ENCODE results near the gene ADPRH.
"Not testable (repeated sequence)": the region's sequence is repeated elsewhere in the genome, so short reads cannot be mapped to it uniquely, and the experiment has no call there.

The ADPRH gene

DNA sequence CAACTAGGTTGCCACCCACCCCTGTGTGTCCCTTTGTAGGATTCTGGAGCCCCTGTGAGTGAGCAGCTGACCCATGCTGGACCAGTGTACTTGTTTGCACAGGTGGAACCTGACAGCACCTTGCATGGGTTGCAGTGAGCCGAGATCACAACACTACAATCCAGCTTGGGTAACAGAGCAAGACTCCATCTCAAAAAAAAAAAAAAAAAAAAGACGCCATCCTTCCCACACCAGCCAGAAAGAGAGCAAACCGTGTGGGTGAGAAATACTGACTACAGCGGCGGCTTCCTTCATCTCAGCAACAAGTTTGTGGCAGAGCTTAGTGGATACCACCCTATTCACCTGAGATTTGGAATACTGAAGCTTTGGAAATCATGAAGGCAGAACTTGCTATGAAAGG, 19.1 kb upstream of the ADPRH start:
- DNase-seq: no peak

DNA sequence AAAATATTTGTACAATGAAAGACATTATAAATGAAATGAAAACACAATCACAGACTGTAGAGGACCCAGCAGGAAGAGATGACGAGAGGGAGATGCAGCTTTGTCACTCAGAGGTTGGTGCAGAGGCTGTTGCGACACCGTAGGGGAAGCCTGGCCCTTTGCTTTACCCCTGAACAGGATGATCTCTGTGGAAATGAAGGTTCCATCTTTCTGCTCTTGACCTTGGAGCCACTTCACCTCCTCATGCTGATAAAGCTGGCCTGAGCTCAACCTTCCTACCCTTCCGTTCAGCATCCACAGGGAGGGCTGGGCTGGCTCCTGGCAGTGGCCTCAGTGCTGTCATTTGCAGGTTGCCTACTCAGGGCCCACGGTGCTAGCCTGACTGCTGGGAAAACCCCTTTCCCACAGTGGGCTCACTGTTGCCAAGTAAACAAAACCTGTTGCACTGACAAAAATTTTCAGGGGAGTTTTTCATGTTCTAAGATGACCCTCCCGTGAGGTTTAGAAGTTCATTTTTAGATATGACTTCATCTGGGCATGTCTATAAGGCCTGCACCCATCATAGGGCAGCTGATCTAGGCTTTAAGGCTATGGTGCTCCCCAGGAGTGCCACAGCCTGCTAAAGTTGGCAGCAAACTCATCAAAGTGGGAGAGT, 16.9 kb upstream of the ADPRH start:
- no peak for DNase-seq

DNA sequence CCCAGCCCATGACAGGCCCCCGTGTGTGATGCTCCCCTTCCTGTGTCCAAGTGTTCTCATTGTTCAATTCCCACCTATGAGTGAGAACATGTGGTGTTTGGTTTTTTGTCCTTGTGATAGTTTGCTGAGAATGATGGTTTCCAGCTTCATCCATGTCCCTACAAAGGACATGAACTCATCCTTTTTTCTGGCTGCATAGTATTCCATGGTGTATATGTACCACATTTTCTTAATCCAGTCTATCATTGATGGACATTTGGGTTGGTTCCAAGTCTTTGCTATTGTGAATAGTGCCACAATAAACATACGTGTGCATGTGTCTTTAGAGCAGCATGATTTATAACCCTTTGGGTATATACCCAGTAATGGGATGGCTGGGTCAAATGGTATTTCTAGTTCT, 16.0 kb upstream of the ADPRH start:
- DNase-seq: not testable (repeated sequence)

DNA sequence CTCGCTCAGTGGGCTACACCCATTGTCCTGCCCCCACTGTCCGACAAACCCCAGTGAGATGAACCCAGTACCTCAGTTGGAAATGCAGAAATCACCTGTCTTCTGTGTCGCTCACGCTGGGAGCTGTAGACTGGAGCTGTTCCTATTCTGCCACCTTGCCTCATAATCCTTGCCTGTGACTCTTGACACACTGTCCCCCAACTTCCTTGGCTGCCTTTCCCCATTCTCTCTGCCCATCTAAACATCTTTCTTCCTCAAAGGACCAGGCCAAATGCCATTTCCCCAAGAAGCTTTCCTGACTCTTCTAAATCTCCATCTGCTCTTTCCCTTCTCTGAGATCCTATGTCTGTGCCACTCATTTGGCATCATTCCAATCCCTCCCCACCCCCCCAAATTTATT, 10.1 kb upstream of the ADPRH start:
- no peak for DNase-seq

DNA sequence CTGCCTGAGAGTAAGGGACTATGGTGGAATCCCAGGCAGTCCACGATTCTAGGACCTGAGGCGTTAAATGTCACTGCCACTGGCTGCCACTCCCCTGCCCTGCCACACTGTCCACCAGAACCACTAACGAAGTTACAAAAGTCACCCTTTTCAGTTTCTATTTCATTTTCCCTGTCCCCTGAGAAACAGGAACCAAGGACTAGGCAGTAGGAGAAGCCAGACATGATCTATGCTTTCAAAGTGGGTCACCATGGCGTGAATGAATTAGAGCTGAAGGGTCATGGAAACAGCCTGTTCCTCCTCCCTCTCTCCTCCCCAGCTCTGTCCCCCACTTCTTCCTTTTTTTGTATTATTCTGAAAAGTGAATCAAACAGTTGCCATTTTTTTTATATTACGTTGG, 9.1 kb upstream of the ADPRH start:
- no peak for DNase-seq

DNA sequence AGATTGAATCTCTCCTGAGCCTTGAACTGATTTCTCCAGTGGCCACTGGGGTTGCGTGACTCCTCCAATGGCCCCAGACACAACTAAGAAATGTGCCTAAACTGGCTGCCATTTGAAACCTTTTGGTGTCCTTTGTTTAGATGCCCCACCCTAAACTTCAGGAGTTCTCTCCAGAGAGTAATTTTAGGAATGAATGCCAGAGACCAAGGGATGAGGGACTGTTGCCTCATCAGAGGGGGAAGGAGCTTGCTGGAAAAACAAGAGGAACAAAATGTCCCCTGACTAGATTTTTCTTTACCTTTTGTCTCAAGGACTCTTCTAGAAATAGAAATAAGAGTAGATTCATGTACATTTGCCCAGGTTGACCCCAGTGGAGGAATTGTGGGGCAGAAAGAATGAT, 8.1 kb upstream of the ADPRH start:
- DNase-seq: no peak

DNA sequence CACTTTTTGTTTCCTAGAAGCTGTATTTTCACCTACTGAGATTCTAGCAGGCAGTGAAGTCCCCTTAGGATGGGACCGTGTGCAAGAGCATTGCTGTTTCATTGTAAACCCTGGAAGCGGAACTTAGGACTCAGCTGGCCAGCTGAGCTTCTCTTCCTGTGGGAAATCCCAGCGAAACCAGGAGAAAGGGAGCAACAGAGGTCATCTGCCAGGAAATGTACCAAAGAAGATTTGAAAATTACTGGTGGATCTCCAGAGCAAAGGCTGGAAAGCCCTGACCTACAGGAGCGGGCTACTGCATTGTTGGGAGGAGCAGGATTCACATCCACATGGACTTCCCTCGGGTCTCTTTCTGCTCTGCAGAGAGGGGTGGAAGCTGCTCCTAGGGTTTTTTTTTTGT, 7.6 kb upstream of the ADPRH start:
- no peak for DNase-seq

DNA sequence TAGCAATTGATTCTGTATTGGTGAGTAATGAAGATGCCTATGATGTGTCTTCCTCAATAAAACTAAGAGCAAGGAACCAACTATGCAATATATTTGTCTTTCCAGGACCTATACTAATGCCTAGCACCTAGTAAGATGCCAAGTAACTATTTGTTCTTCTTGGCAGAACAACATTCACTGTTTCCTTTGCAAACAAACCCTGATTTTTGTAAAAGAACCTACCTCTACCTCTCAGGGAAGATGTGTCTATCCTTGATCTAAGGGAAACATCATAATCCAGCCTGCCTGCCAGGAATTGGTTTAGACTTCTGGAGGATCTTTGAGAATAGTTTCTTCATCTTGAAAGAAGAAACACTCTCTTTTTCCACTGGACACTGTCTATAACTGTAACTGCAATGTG, 3.8 kb upstream of the ADPRH start:
- DNase-seq: no peak

DNA sequence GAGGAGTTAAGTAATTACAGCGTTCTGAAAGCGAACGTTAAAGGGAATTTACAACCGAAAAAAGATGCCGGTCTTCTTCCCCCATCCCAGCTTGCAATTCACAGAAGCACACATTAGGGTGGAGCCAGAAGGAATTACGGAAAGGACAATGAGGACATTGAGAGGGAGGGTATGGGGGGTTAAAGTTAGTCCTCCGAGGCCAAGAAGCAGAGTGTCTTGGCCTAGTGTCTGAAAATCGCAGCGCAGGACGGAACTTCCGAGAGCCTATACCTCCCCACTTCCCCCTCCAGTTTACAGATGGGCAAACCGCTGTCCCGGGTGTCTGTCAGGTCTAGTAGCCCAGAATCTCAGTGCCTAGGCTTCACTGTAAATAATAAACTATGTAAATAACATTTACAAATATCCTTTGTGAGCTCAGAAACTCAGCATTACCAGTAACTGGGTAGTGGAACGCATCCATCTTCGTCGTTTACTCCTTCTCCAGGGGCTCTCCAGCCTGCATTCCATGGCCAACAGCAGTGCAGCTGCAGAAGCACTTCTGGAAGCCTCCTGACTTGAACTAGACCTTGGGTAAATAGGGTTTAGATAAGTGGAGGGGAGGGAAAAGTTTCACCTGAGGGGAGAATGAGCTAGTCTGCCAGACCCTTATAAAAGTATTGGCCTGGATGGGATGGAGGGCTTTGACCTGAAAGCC, 922 bp downstream of the ADPRH start:
- no peak for DNase-seq

DNA sequence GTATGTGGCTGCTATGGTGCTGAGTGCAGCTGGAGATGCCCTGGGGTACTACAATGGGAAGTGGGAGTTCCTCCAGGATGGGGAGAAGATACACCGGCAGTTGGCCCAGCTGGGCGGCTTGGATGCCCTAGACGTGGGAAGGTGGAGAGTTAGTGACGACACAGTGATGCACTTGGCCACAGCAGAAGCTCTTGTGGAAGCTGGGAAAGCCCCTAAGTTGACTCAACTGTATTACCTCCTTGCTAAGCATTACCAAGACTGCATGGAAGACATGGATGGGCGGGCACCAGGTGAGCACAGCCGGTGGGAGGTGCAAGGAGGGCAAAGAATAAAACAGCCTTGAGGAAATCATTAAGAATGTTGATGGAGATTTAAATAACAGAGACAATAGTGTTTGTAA, 2.9 kb downstream of the ADPRH start:
- no peak for DNase-seq

DNA sequence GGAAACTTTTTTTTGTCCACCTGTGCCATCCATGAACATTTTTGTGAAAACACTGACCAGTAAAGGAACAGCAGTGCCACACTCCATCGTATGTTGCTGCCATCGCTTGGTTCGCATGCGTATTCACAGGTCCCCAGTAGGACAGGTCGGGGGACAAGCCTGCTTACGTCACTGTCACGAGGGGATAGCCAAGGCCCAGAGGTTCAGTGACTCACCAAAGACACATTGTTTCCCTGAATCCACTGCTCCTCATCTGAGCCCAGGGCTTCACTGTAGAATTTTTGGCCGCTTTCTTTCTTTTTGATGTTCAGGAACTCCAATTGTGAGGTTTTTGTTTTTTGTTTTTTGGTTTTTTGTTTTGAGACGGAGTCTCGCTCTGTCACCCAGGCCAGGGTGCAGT, 5.9 kb downstream of the ADPRH start:
- DNase-seq: no peak

DNA sequence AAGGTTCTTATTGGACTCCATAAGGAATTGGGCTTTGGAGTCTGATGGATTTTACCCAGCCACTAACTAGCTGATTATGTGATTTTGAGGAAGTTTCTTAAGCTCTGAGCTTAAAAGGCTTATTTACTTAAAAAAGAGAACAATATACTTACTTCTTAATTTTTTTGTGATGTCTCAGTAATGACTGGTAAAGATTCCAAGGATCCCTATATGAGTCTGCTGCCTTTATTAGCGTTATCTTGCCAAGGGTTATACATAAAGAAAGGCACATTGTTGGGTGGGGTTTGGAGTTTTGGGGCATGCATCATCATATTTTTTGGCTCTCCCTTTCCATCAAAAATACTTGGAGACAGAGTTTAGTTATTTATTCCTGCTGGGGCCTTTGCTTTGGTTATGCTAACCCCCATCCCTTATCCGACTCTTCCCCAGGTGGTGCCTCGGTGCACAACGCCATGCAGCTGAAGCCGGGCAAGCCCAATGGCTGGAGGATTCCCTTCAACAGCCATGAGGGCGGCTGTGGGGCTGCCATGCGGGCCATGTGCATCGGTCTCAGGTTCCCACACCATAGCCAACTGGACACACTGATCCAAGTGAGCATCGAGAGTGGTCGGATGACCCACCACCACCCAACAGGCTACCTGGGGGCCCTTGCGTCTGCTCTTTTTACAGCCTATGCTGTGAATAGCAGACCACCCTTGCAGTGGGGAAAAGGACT, 6.7 kb downstream of the ADPRH start:
- no peak for DNase-seq

DNA sequence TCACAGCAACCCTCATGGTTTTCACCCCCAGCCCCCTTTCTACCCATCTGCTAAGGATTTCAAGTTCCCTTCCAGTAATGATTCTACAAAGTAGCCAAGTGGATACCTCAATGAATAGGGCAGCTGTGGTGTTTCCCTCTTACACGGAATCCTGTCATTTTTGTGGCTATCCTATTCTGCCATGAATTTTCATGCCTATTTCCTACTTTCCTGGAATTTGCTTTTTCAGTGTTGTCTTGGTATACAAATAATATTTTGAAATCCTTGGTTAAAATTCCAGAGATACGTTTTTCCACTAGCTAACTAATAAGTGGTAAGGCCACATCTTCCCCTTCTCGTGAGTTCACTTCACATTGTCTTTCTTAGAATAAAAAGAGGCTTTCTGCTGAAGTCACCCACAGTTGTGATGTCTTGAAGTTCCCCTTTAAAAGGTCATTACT, 7.5 kb downstream of the ADPRH start:
- DNase-seq: no peak

DNA sequence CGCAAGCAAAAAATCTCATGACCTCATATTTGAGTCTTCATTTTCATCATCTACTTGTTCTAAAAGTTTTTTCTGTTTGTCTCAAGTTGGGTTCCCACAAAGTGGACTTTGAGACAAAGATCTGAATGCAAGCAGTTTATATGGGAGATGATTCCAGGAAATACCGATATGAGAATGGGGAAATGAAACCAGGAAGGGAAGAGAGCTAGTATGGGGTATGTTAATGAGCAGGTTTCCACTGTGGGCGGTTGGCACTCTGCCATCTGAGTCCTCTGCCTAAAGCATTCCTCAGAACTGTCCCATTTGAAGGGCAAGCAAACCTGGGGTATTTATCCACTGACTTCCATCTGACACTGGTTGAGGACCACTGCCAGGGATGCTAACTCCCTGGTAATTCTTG, 8.8 kb downstream of the ADPRH start:
- no peak for DNase-seq

DNA sequence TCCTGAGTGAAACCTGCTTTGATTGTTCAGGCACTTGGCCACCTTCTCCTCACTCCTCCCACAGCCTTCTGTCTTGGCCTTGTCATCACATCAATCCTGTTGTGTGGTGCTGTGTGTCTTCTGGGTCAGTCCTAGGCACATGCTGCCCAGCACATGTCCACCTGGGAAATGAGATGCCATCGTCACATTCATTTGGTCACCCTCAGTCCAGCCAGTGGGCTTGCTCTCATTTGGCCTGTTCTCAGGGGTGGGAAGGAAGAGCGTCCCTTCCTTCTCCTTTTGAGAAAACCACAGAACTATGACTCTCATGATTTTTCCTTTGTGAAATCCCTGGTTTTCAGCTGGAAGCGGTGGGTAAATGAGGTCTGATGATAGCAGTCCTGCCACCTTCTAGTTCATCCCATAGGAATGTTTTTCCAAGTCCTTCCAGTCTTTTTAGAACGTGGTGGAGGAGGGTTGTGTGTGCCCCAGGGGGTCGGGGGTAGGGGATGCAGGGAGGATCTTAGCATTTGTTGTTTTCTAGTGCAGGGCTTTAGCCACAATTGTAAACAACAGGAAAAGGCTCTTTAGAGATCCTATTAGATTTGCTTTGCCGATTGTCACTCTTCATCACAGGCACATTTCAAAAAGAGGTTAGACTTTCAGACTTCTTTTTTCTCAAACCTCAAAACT, 9.9 kb downstream of the ADPRH start:
- no peak for DNase-seq

DNA sequence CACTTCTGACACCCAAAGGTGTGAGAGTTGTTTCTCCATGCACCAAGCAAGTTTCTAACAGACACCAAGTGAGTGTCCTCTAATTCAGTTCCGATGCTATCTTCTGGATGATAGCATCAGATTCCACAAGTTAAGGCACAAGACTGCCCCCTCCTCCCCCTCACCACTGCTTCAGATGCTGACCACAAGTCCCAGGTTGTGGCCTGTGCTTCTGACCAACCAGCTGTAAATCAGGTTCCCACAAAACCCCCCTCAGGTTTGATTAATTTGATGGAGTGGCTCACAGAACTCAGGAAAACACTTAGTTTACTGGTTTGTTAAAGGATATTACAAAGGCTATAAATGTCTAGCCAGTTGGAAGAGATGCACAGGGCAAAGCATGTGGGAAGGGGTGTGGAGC, 11.4 kb downstream of the ADPRH start:
- DNase-seq: no peak

DNA sequence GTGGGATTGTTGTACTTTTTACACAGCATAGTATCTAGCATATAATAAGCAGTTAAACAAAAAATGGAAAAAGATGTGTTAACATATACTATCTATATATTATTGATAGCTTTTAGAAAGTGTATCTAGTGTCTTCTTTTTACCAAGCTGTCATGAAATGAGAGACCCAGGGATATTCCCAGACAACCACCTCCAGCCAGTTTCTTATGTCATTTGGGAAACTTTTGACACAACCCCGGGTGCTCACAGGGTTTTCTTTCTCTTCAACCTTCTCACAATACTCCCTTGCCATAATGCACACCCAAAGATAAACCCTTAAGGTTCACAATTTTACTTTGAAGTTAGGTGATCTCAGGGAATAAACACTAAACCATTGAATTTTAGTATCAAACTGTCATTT, 13.6 kb downstream of the ADPRH start:
- no peak for DNase-seq

DNA sequence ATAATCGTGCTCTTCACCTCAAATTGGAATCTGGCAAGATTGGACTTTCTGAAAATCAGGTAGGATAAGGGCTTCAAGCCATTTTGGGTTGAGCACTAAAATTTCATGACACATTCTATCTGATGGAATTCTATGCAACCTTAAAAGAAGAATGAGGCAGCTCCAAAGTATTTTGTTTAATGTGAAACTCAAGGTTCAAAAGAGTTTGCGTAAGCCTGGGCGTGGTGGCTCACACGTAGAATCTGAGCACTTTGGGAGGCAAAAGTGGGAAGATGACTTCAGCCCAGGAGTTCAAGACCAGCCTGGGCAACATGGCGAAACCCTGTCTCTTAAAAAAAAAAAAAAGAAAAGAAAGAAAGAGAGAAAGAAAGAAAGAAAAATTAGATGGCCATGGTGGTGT, 14.8 kb downstream of the ADPRH start:
- DNase-seq: no peak

DNA sequence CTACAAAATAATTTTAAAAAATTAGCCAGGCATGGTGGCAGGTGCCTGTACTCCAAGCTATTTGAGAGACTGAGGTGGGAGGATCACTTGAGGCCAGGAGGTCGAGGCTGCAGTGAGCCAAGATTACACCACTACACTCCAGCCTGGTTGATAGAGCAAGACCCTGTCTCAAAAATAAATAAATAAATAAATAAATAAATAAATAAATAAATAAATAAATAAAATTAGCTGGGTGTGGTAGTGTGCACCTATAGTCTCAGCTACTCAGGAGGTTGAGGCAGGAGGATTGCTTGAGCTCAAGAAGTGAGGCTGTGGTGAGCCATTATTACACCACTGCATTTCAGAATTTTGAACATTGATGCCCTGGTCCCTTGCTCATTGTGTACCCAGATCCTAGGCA, 15.6 kb downstream of the ADPRH start:
- not testable (repeated sequence) for DNase-seq

DNA sequence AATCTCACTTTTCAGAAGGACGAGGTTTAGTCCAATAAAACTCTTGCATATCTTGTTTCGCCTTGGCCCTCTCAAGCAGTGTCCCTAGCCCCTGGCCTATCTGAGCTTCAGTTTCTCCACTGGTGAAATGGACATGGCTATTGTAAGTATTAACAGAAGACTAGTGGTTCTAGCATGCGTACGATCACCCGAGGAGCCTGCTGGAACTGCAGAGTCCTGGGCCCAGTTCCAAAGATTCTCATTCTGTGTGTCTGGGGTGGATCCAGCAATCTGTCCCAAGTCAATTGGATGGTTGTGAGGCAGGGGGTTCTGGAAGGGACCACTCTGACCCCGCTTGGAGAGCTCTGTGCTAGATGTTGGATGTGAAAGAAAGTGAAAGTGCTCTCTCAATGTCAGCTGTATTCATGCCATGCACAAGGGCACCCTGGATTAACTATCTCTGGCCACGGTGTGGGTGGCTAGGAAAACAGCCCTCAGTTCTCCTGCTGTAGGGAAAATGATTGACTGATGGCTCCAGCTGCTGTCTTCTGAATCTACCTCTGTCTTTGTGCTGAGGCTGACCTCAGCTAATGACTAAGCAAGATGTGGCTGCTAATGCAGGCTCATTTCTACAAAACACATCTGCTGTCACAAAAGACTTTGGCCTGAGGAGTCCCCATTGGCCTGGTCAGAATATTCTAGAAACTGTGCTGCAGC, 16.5 kb downstream of the ADPRH start:
- no peak for DNase-seq

DNA sequence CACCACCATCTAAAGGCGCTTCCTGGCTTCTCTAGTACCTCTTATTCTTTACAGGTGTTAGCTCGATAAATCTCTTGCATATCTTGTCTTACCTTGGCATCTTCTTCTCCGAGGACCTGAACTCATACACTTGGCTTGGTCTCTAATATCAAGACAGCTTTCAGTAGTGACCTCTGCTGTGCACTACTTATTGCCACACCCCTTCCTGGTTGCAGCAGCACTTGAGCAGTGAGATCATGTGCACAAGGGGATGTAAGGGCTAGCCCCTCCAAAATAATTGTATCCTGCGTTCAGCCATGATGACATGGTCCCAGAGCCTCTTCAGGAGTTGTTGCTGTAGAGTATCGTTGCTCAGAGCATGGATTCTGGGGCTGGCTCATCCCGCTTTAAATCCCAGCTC, 17.1 kb downstream of the ADPRH start:
- no peak for DNase-seq

DNA sequence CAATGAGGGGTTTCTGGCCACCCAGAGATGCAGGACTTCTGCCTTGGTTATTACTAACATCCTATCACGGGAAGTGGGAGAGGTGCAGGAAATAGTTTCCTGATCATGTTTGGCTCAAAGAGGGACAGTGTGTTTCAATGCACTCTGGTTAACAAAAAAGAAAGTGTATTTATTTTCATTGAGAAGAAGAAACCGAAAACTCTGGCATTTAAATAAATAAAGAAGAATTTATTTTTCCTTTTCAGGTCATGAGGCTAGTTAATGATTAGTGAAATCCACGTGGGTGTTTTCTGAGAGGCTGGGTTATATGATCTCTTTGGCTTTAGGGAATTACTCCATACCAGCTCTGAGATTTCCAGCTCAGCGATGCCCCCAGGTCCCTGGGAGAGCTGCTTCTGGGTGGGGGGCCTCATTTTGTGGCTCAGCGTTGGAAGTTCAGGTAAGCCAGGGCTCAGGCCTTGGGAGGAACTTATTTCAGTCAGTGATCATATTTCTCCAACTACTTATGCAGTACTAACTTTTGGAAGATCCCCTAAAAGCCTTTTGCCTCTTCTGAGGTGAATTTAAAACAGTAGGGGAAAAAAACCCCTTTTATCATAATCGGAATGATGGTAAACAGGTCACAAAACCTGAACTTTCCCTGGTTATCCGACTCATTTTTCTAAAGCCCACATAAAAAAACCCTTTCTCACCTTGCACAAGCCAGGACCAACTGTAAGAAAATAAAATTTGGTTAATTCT, 18.4 kb downstream of the ADPRH start, which contains the start of gene PLA1A:
TSS of gene PLA1A (plus strand) at position 338 of the 741 bp plus-strand sequence. CDS start at position 367, 29 bp downstream.
- no peak for DNase-seq

Data from NCI-H1048 (cell line).